22Rv1 (cell line): ENCODE data around the gene GRK3.

Experiments
- ZFX ChIP-seq: fragments of 450-650 bp; IDR thresholded peaks from 2 replicates; pipeline ENCODE4 v1.6.1; 2017; ENCODE audit warnings: antibody characterized with exemption, borderline replicate concordance
- TF ChIP-seq, protein P1 (sequence below): fragments of 450-650 bp; IDR thresholded peaks from 2 replicates; pipeline ENCODE4 v1.5.1; 2017; ENCODE audit warnings: mild to moderate bottlenecking

DNA sequence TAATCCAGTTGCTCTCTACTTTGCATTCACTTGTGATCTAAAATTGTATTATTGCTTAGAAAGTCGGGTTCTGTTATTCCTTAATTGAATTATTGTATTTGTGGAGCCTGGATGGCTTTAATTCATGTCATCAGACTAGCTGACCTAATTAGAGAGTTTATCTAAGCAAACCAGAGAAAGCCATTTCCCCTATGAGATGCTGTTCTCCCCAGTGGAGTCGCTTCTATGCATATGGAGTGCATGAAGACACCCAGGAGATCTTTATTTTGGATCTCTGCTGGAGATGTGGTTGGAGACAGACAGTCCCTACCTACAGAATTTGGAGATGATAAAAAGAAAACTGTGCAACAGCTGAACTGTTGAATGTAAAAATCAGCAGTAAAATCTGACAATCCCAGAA is 132.3 kb downstream of the GRK3 start:
- TF ChIP-seq, protein P1, sequence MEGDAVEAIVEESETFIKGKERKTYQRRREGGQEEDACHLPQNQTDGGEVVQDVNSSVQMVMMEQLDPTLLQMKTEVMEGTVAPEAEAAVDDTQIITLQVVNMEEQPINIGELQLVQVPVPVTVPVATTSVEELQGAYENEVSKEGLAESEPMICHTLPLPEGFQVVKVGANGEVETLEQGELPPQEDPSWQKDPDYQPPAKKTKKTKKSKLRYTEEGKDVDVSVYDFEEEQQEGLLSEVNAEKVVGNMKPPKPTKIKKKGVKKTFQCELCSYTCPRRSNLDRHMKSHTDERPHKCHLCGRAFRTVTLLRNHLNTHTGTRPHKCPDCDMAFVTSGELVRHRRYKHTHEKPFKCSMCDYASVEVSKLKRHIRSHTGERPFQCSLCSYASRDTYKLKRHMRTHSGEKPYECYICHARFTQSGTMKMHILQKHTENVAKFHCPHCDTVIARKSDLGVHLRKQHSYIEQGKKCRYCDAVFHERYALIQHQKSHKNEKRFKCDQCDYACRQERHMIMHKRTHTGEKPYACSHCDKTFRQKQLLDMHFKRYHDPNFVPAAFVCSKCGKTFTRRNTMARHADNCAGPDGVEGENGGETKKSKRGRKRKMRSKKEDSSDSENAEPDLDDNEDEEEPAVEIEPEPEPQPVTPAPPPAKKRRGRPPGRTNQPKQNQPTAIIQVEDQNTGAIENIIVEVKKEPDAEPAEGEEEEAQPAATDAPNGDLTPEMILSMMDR: no peak
- no peak for TF ChIP-seq ZFX
